ENCODE results near the gene TMEM222.
"Not testable (repeated sequence)": the region's sequence is repeated elsewhere in the genome, so short reads cannot be mapped to it uniquely, and the experiment has no call there.

TMEM222 gene

DNA sequence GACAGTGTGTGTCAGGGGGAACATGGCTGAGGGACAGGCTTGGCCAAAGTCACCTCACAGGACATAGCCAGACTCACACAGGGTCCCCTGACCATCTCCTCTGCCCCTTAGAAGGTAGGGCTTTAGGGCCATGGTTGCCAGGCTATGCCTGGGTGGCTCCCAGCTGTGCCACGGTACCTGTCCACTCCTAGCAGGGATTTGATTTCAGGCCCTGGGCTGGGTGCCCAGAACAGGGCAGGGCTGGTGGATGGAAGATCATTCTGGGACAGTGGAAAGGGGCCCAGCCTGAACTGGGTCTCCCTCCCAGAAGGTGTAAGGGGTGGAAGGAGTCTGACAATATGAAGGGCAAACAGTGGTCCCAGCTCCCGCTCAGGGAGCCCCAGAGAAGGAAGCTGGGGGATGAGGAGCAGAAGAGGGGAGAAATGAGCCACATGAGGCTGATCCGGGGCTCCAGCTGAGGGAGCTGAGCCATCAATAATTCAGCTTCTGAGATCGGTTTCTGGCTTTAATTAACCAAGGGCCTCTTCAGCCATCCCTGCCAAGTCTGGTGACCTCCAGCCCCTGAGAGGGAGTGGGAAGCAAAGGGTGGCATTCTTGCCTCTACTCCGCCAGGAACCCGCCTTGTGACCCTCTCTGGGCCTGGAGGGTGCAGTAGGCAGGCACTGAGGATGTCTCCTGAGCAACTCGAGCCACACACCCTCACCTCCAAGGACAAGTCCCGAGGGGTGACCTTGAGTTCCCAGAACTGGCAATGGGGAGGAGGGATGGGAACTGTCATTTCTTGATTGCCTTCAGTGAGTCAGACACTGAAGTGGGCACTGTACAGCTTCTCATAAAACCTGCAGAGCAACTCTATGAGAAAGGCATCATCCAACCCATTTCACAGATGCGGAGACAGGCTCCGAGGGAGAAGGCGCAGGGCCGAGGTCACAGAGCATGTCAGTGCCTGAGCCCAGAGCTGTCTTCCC lies 59.1 kb downstream of the TMEM222 start:
- no peak for DNase-seq

DNA sequence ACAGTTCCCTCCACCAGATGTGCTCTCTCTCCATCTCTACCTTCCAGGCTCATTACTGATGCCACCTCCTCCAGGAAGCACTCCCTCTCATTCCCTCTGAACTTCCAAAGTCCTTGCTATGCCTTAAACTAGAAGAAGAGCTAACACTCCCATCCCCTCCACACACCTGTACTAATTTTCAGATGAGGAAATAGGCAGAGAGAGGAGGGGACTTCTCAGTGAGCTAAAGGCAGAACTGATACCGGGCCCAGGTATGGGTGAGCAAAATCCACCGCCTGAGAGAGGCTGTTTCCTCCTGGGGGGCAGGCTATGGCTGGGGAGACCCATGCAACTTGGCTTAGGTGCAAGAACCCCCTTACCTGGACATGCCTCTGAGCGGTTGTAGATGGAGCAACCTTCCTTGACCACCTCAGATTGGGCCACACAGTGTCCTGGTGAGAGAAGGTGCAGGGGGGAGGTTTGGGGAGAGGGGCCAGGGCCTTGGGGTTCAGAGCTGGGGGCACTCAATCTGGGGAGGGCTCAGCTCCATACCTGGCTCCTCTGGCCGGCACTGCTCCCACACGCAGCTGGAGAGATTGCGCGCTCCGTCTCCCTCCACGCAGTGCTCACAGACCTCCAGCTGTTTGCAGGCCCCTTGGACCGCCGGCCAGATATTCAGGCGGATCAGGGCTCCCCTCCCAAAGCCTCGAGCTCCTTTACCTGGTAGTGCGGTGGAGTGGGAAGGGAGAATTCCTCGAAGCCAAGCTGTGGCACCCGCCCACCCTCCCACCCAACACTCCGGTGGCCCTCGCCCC lies 60.2 kb downstream of the TMEM222 start:
- DNase-seq = no peak

DNA sequence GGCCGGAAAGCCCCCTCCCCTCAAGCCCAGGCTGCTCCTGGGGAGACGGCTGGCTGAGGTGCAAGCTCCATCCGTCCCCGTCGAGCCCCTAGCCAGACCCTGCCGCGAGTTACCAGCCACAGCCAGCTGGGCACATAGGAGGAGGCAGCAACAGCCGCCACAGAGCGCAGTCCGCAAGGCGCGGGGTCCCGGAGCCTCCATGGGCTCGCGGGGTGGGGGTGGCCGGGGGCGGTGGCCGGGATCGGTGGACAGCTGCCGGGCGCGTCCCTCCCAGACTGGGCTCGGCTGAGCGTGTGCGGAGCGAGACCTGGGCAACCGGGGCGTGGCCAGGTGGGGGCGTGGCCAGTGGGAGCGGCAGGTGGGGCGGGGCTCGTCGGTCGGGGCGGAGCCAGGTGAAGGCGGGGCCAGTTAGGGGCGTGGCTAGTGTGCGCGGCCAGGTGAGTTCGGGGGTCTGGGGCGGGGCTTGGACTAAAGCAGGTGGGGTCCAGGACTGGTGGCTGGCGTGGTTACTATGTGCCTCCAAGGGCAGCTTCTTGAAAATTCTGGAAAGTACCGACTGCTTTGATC lies 61.2 kb downstream of the TMEM222 start, which contains the start of gene CD164L2:
Gene CD164L2 (minus strand): TSS at position 295 of the 567 bp plus-strand sequence. CDS start 94 bp downstream, at position 201.
- peak; percentile 45 for DNase-seq

DNA sequence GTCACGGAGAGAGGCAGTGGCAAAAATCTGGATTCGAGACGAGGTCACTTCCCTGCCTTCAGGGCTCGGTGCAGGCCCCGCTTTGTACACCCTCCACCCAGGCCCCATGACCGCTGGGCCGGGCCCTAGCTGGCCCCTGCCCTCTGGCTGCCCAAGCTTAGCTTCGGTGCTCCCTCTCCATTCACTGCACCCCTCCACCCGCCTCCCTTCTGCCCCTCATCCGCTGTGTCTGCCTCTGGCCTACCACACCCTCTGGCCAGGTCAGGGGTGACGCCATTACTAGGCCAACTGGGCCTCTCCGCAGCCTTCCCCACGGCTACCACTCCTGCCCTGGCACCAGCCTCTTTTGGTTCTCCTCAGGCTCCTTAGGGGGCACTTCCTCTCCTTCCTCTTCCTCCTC lies 61.7 kb downstream of the TMEM222 start:
- no peak for DNase-seq

DNA sequence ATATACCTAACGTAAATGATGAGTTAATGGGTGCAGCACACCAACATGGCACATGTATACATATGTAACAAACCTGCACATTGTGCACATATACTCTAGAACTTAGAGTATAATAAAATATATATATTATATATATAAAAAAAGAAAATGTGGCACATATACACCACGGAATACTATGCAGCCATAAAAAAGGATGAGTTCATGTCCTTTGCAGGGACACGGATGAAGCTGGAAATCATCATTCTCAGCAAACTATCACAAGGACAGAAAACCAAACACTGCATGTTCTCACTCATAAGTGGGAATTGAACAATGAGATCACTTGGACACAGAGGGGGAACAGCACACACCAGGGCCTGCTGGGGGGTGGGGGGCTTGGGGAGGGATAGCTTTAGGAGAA lies 62.8 kb downstream of the TMEM222 start:
- DNase-seq = not testable (repeated sequence)
